Stimulated activated CD8-positive, alpha-beta memory T cell treated with anti-CD3 and anti-CD28 coated beads, Interleukin-15, amount 100 ng/mL, for 24 hours (primary cell): ENCODE data around the gene NT5E.

Experiments
- DNase-seq: peaks from one replicate; pipeline ENCODE4 v3.0.0-alpha.2; 2020; ENCODE audit warnings: low read depth

The NT5E gene

GRCh38 chr6:85460154-85460920, 10.5 kb downstream of the NT5E start:
- DNase-seq = no peak

GRCh38 chr6:85460921-85461797, 11.3 kb downstream of the NT5E start:
- no peak for DNase-seq

- DNase-seq = no peak
These were observed 11.9 kb downstream of the NT5E start for GRCh38 chr6:85461798-85462170.

GRCh38 chr6:85462673-85463072, 12.8 kb downstream of the NT5E start:
- DNase-seq = no peak

- no peak for DNase-seq
These were observed 13.9 kb downstream of the NT5E start for GRCh38 chr6:85463621-85464259.

- DNase-seq = no peak
These were observed 14.4 kb downstream of the NT5E start for GRCh38 chr6:85464260-85464644.

GRCh38 chr6:85464722-85465150, 14.9 kb downstream of the NT5E start:
- DNase-seq = no peak

- no peak for DNase-seq
These were observed 15.9 kb downstream of the NT5E start for GRCh38 chr6:85465762-85466161.

GRCh38 chr6:85468326-85468725, 18.4 kb downstream of the NT5E start:
- DNase-seq = no peak

- DNase-seq = no peak
These were observed 19.6 kb downstream of the NT5E start for GRCh38 chr6:85469276-85470022.

GRCh38 chr6:85470023-85470410, 20.1 kb downstream of the NT5E start:
- no peak for DNase-seq

GRCh38 chr6:85472744-85473143, 22.9 kb downstream of the NT5E start:
- no peak for DNase-seq

- no peak for DNase-seq
These were observed 23.9 kb downstream of the NT5E start for GRCh38 chr6:85473748-85474147.

GRCh38 chr6:85476532-85476931, 26.6 kb downstream of the NT5E start:
- DNase-seq = no peak

GRCh38 chr6:85479208-85479607, 29.3 kb downstream of the NT5E start:
- DNase-seq = no peak

GRCh38 chr6:85482206-85482904, 32.5 kb downstream of the NT5E start:
- no peak for DNase-seq

- peak; percentile 80 for DNase-seq
These were observed 33.2 kb downstream of the NT5E start for GRCh38 chr6:85482905-85483700.

- DNase-seq = no peak
These were observed 34.0 kb downstream of the NT5E start for GRCh38 chr6:85483846-85484245.

GRCh38 chr6:85484948-85485347, 35.1 kb downstream of the NT5E start:
- DNase-seq = no peak

GRCh38 chr6:85490516-85491248, 40.8 kb downstream of the NT5E start:
- DNase-seq = no peak
